Neural crest cell (in vitro differentiated cells): ENCODE results near the gene P2RY8. TPM values are rescaled to one million over a fixed set of nuclear protein-coding genes. Genes with fewer than 3 reads are reported as not detected.

Experiments
- DNase-seq: peaks from one replicate; pipeline ENCODE4 v3.0.0; 2021; ENCODE audit warnings: low read depth, mixed read lengths, low spot score
- H3K27ac Mint-ChIP-seq: one replicate; pipeline ENCODE4 v1.8.0; 2021; ENCODE audit warnings: mild to moderate bottlenecking, mixed read lengths; ENCODE audit not compliant: unreplicated experiment
- H3K27me3 Mint-ChIP-seq: 2 replicates; pipeline ENCODE4 v1.8.0; 2021; ENCODE audit warnings: low read depth, mild to moderate bottlenecking, mixed read lengths
- H3K36me3 Mint-ChIP-seq: 2 replicates; pipeline ENCODE4 v1.8.0; 2021; ENCODE audit warnings: low read depth, mild to moderate bottlenecking, mixed read lengths
- H3K4me1 Mint-ChIP-seq: 2 replicates; pipeline ENCODE4 v1.8.0; 2021; ENCODE audit warnings: mixed read lengths
- H3K4me3 Mint-ChIP-seq: one replicate; pipeline ENCODE4 v1.8.0; 2021; ENCODE audit warnings: mild to moderate bottlenecking, mixed read lengths
- H3K9me3 Mint-ChIP-seq: 2 replicates; pipeline ENCODE4 v1.8.0; 2021; ENCODE audit warnings: mixed read lengths
- CTCF ChIP-seq: fragments of 200-600 bp; sonication (generic); conservative IDR thresholded peaks from 2 replicates; pipeline ENCODE4 v1.5.0; 2021; ENCODE audit warnings: antibody characterized with exemption, mild to moderate bottlenecking
- total RNA-seq: library from RNA; stranded (reverse); gene quantifications from 2 replicates; pipeline ENCODE4 v1.2.1, GENCODE V29; 2021

The P2RY8 gene
- total RNA-seq, 1 donor from 2014 or later = not detected

- DNase-seq = no peak
- H3K9me3 Mint-ChIP-seq = no peaks in the 10 kb centered on the region
- H3K27me3 Mint-ChIP-seq = peaks cover 16% of the 10 kb centered on the region
- no peak for TF ChIP-seq CTCF
- H3K4me3 Mint-ChIP-seq = no peak overlapping the region
- no peak overlapping the region for H3K27ac Mint-ChIP-seq
- no peaks in the 10 kb centered on the region for H3K4me1 Mint-ChIP-seq
- no peaks in the 10 kb centered on the region for H3K36me3 Mint-ChIP-seq
Observed at GRCh38 chrX:1465286-1466231, 71.4 kb downstream of the P2RY8 start.

DNA sequence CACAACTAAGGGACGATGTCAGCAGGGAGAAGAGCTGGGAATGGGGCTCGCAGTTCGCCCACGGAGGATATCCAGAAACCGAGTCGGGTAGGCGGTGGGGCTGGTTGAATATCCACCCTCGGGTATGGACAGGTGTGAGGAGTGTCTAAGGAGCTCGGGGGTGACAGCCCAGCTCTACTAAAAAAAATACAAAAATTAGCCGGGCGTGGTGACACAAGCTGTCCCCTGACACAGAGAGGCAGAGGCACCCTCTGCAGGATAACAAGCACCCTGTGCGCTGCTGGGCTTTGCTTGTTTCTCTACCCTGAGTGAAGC, 72.1 kb downstream of the P2RY8 start:
- peaks cover 16% of the 10 kb centered on the region for H3K27me3 Mint-ChIP-seq
- H3K9me3 Mint-ChIP-seq = no peaks in the 10 kb centered on the region
- H3K36me3 Mint-ChIP-seq = no peaks in the 10 kb centered on the region
- no peak for DNase-seq
- no peaks in the 10 kb centered on the region for H3K4me1 Mint-ChIP-seq
- H3K27ac Mint-ChIP-seq = no peak overlapping the region
- H3K4me3 Mint-ChIP-seq = no peak overlapping the region
- TF ChIP-seq CTCF = no peak

GRCh38 chrX:1464041-1464970, 72.7 kb downstream of the P2RY8 start:
- no peak for DNase-seq

GRCh38 chrX:1463581-1463980, 73.4 kb downstream of the P2RY8 start:
- no peak overlapping the region for H3K4me3 Mint-ChIP-seq
- H3K36me3 Mint-ChIP-seq = no peaks in the 10 kb centered on the region
- H3K27ac Mint-ChIP-seq = no peak overlapping the region
- no peaks in the 10 kb centered on the region for H3K4me1 Mint-ChIP-seq
- TF ChIP-seq CTCF = no peak
- no peak for DNase-seq
- peaks cover 16% of the 10 kb centered on the region for H3K27me3 Mint-ChIP-seq
- no peaks in the 10 kb centered on the region for H3K9me3 Mint-ChIP-seq

More at GRCh38 chrX:1464041-1464970, 72.7 kb downstream of the P2RY8 start:
- Mint-ChIP-seq H3K27me3 (peaks cover 16% of the 10 kb centered on the region), H3K9me3 (no peaks in the 10 kb centered on the region), H3K4me3 (no peak overlapping the region), H3K27ac (no peak overlapping the region), H3K4me1 (no peaks in the 10 kb centered on the region), H3K36me3 (no peaks in the 10 kb centered on the region)
- TF ChIP-seq CTCF = no peak

DNA sequence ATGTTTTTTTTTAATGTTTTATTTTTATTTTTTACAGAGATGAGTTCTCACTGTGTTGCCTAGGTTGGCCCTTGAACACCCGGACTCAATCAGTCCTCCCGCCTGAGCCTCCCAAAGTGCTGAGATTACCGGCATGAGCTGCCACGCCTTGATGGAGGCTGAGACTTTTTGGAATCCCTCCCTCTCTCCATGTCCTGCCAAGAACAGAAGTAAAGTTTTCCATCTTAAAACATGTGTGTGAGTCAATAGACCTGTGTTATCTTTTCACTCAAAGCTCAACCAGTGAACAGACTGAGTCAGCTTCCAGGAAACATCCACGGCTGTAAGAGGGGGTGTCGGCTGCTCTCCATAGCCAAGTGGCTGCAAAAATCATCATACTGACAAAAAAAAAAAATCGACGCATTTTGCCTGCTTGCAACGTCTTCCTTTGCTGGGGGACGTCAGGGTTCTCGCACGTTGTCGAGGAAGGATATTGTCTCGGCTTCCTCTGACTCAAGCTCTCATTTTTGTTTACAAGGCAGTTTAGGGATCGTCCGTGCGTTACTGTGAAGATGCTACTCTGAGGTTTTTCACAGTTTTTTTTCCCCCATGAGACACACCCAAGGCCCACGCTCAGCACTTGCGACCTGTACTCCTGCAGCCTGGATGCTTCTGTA, 74.3 kb downstream of the P2RY8 start:
- no peaks in the 10 kb centered on the region for H3K36me3 Mint-ChIP-seq
- H3K27me3 Mint-ChIP-seq = peaks cover 16% of the 10 kb centered on the region
- no peak for TF ChIP-seq CTCF
- H3K9me3 Mint-ChIP-seq = no peaks in the 10 kb centered on the region
- no peak overlapping the region for H3K27ac Mint-ChIP-seq
- no peak for DNase-seq
- no peak overlapping the region for H3K4me3 Mint-ChIP-seq
- H3K4me1 Mint-ChIP-seq = no peaks in the 10 kb centered on the region
